Measurements from ENCODE around the gene CDC5L. TPM values are rescaled to one million over a fixed set of nuclear protein-coding genes. Genes with fewer than 3 reads are reported as not detected.

CDC5L gene
- total RNA-seq, 1 donor from 2014 or later, result 27.1 TPM

- intact Hi-C loops (cut with micrococcal nuclease), result no loop called here
Measured at GRCh38 chr6:44451803-44452695, 64.5 kb downstream of the CDC5L start.

DNA sequence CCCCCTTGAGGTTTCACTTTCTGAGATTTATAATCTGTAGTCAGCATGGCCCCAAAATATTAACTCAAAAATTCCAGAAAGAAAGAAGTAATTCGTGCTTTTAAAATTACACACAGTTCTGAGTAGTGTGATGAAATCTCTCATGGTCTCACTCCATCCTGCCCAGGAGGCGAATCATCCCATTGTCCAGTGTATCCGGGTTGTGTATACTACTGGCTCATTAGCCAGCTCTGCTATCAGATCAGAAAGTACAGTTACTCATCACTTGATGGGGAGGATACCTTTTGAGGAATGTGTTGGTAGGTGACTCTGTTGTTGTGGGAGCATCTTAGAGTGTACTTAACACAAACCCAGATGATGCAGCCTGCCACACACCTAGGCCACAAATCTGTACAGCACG is 65.2 kb downstream of the CDC5L start:
- intact Hi-C loops (cut with micrococcal nuclease), result no loop called here

- intact Hi-C loops (cut with micrococcal nuclease), result no loop called here
Measured at GRCh38 chr6:44453146-44453545, 65.6 kb downstream of the CDC5L start.

- intact Hi-C loops (cut with micrococcal nuclease), result no loop called here
Measured at GRCh38 chr6:44454198-44454597, 66.7 kb downstream of the CDC5L start.

GRCh38 chr6:44456070-44456965 is 68.8 kb downstream of the CDC5L start:
- intact Hi-C loops (cut with micrococcal nuclease), result loop anchor here (1.0 kb wide), 2 partner anchors 25 to 188 kb away; no protein-coding TSS in a partner anchor

DNA sequence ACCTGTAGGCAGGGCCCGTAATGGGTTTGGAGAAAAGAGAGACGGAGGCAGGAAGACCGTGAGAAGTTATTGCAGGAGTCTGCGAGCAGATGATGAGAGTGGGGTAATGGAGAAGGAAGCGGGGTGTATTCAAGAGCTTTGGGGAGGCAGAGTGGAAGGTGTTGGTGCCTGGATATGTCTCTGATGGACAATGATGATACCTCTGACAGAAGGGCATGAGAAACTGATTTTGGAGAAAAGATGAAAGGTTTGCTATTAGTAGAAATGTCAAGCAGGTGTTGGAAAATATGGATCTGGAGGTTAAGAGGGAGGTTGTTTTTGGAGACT is 69.4 kb downstream of the CDC5L start:
- intact Hi-C loops (cut with micrococcal nuclease), result loop anchor here (1.0 kb wide), 2 partner anchors 26 to 189 kb away; no protein-coding TSS in a partner anchor

- intact Hi-C loops (cut with micrococcal nuclease), result no loop called here
Measured at GRCh38 chr6:44457596-44457995, 70.1 kb downstream of the CDC5L start.

DNA sequence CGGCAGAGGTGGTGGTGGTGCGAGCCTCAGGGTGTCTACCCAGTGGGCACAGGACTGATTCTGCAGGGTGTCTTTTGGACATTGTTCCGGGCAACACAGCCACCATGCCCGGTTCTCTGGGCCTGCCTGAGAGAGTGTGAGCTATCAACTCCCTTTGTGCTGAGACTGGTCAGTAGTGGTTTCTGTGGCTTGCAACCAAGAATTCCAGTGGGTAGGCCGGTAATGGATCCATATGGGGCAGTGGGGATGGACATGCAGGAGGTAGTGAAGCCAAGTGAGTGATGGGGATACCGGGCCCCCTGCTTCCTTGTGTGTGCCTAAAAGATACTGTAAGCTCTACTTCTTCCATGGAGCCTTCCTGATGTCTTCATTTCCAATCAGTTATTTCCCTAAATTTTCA is 71.0 kb downstream of the CDC5L start:
- intact Hi-C loops (cut with micrococcal nuclease), result no loop called here

DNA sequence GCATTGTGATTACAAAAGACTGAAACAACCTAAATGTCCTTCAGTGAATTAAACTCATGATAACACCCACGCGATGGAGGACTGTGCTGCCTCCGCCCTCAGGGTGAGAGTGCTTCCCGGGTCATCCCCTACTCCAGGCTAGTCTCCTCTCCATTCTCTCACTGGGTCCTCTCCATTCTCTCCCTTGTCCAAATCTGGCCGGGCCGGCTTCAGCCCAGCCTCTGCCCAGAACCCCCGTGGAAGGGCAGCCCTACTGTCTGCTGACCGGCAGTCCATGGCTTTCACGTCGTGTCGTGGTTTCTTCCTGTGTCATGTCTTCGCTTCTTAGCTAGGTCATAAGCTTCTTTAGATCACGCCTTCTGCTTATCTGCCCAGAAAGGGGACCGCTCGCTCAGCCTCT is 74.8 kb downstream of the CDC5L start:
- intact Hi-C loops (cut with micrococcal nuclease), result no loop called here

GRCh38 chr6:44462797-44463727 is 75.6 kb downstream of the CDC5L start:
- intact Hi-C loops (cut with micrococcal nuclease), result no loop called here

DNA sequence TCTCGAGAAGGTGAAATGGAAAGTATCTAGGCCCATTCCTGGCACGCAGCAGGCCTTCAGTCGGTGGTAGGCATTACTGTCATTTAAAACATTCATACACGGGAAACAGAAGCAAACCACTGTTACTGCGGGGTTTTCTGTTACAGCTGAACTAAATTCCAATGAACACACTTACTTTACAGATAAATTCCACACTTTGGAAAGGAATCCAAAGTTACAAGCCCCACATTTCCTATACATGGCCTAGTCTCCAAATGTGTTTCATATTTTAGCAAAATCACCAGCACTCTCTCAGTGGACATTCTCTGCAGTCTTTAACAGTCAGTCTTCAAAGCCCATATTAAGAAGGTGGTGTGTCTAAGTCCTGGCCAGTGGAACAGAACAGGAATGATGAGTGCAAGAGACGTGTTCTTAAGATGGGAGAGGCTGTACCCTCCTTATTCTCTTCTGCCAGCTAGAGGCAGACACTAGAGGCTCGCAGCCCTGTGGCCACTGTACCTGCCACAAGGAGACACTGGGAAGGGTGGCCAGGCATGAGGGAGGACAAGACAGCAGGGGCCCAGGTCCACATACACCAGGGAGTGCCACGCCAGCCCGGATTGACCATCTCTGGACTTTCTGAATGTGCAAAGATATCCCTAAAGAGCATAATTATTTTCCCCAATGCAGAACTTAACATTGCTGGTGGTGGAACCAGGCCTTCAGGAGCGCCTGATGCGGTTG is 76.4 kb downstream of the CDC5L start:
- intact Hi-C loops (cut with micrococcal nuclease), result no loop called here

DNA sequence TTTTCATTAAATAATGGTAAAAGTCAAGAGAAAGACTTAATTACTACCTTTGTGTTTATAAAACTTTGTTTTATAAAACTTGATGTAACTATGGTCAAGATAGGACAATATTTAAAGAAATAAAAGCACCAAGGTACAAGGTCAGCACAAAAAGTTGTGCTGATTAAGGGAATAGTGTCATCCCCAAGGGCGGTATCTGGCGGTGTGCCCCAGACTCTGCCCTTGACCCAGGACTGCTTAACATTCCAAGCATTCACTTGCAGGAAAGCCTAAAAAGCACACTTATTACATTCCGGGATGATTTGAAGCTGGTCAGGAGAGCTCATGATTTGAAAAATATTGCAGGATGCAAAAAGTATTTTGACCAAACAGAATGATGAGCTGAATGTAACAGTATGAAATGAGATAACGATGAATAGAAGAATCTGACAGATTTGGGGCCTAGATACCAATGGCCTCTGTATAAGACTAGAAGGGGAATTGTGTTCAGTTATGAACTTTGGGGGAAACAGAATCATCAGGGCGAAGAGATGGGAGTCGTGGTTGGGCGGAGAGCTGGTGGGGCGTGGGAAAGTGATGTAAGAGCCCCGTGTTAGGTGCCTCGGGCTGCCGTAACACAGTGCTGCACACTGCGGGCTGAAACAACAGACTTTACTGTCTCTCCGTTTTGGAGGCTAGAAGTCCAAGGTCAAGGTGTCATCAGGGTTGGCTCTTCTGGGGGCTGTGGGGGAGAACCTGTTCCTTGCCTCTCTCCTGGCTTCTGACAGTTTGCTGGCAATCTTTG is 77.2 kb downstream of the CDC5L start:
- intact Hi-C loops (cut with micrococcal nuclease), result no loop called here

DNA sequence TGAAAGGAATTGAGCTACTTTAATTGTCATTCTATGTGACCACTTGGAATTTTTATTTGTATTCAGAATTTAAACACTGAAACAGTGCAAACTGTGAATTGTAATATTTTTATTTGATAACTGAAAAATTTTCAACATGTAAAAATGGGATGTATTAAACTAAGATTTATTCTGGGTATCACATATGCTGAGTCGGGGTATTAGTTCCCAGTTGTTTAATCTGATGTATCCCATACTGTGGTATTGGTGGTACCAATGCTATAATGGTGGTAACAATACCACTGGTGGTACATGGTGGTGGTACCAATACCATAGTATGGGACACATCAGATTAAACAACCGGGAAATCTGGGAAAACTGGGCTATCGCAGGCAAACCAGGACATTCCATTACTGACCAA is 79.4 kb downstream of the CDC5L start:
- intact Hi-C loops (cut with micrococcal nuclease), result no loop called here

- intact Hi-C loops (cut with micrococcal nuclease), result no loop called here
Measured at GRCh38 chr6:44468835-44469234, 81.3 kb downstream of the CDC5L start.

- intact Hi-C loops (cut with micrococcal nuclease), result loop anchor here (10.0 kb wide), 1 partner anchor 185 kb away; no protein-coding TSS in a partner anchor
Measured at GRCh38 chr6:44470115-44470464, 82.6 kb downstream of the CDC5L start.

DNA sequence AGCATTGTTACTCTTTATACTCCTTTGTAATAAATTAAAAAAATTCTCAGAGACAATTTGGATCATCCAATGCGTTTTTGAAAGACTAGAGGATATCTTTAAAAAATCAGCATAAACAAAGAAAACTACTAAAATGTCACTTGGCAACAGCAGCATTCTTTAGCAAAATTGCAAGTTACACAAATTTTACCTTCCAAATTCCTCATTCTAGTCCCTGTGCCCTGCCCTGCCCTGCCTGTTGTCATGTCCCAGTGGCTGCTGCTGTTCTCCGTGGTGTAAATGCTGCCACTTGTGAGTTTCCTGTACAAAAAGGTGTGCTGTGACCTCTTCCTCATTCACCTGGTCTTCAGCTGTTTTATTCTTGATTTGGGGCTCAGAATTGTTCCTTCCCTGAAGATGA is 83.2 kb downstream of the CDC5L start:
- intact Hi-C loops (cut with micrococcal nuclease), result loop anchor here (10.0 kb wide), 1 partner anchor 184 kb away; no protein-coding TSS in a partner anchor

DNA sequence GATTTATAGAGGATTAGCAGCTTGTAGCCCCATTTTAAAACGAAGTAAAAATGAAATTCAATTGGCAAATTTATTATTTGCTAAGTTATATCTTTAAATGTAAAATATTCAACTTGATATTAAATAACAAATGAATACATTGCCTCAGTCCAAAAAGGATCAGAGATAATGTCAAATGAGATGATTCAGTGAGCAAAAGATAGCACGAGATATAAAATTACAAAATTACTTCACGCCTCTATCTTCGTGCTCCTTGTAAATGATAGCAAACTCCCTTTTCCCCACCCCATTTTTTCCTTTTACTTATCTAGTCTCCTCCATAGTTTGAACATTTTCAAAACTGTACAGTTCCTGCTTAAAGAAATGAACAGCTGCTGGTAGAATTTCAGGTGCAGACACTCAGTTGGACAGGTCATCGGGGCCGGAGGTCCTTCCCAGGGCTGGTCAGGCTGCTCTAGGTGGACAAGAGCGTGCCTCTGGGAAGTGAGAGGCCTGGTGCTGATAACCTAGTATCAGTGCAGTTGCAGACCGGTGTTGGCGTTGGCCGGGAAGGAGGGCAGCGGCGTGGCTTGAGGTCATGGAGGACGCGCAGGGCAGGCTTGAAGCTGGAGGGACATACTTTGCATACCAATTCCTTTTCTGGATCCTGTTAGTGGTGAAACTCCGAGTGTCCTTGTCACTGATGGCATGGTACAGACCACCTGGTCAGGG is 83.9 kb downstream of the CDC5L start:
- intact Hi-C loops (cut with micrococcal nuclease), result loop anchor here (10.0 kb wide), 1 partner anchor 183 kb away; no protein-coding TSS in a partner anchor

DNA sequence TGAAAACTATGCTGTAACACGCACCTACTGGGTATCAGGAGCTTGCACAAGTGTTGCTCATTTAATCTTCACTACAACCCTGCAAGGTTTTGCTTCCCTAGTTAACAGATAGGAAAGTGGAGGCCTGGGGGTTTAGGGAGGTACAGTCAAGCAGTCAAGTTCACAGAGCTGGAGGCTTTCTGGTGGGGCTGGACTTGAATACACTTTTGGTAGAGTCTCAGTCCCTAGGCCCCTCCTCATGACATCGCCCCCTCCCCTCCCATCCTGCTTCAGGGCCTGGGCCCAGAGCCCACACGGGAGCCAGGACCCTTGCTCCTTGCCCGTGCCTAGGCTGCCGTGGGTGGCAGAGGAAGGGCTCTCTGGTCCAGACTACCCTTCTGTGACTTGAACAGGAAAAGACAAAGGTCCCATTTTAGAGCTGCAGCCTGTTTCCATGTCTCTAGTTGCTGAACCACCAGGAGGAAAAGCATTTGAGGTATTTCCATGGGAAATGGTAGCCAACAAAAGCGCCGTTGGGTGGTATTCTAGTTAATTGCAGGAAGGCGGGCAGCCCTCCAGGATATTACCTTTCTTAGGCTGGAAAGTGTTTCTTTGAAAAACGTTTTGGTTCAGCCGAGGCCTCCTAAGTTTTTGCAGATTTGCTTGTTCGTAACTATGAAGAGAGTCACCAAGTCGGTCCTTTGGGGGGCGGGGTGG is 84.9 kb downstream of the CDC5L start:
- intact Hi-C loops (cut with micrococcal nuclease), result loop anchor here (10.0 kb wide), 1 partner anchor 182 kb away; no protein-coding TSS in a partner anchor
